Panc1 (cell line): ENCODE results near the gene KRTAP4-12.
"Not testable (repeated sequence)": the region's sequence is repeated elsewhere in the genome, so short reads cannot be mapped to it uniquely, and the experiment has no call there.

ENCODE experiments used
- CTCF ChIP-seq: fragments of 450-650 bp; IDR thresholded peaks from 2 replicates; pipeline ENCODE4 v1.5.1; 2017; ENCODE audit warnings: mild to moderate bottlenecking
- POLR2AphosphoS5 ChIP-seq: IDR thresholded peaks from 2 replicates; pipeline ENCODE4 v1.6.1; 2012; ENCODE audit warnings: mild to moderate bottlenecking, low read depth, low read length, moderate library complexity
- REST ChIP-seq, 2 experiments: IDR thresholded peaks; 2 replicates each; pipeline ENCODE4 v1.6.1; 2011 to 2012; ENCODE audit warnings: low read depth in 2 of 2, control low read depth in 1 of 2, low read length in 1 of 2, mild to moderate bottlenecking in 1 of 2, moderate library complexity in 1 of 2; ENCODE audit not compliant: insufficient read depth in 1 of 2
- SIN3A ChIP-seq: IDR thresholded peaks from 2 replicates; pipeline ENCODE4 v1.6.1; 2012; ENCODE audit warnings: low read depth, mild to moderate bottlenecking, low read length, moderate library complexity, borderline replicate concordance; ENCODE audit not compliant: insufficient read depth
- TCF7L2 ChIP-seq: IDR thresholded peaks from 2 replicates; pipeline ENCODE4 v1.6.1; 2011; ENCODE audit warnings: mild to moderate bottlenecking, low read depth, low read length, inconsistent platforms

GRCh38 chr17:41160190-41160589, 36.2 kb upstream of the KRTAP4-12 start:
- not testable (repeated sequence) for TF ChIP-seq SIN3A; CTCF; POLR2AphosphoS5; REST (IDR thresholded peaks at IDR 0.05; ENCODE audit: insufficient read depth in 1 of 2, low read depth in 2 of 2, low read length in 1 of 2); TCF7L2
